Measurements from ENCODE around the gene SLC7A10. TPM values are rescaled to one million over a fixed set of nuclear protein-coding genes. Genes with fewer than 3 reads are reported as not detected.

The SLC7A10 gene
- total and polyA plus RNA-seq, 3 experiments from 2014 or later: not detected

DNA sequence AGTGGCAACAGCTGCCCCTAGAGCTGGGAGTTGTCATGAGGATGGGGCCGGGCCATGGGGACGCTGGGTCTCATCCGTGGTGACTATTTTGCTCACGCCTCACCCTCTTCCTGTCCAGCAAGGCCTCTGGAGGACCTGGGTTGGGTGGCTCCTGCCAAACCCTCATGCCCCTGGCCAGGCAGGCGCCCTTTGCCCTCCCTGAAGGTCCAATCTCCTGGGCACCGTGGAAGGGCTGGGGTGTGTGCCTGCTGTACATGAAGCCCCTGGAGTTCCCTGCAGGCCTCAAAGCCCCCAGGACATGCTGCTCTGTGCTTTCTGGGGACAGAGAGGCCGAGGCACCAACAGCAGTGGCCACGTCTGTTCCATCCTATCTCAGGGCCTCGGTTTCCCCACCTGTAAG, 17.7 kb downstream of the SLC7A10 start:
- Mint-ChIP-seq H3K4me3 (no peak overlapping the region), H3K27me3 (no peaks in the 10 kb centered on the region), H3K27ac (no peak overlapping the region), H3K9me3 (no peaks in the 10 kb centered on the region), H3K4me1 (no peaks in the 10 kb centered on the region), H3K36me3 (no peaks in the 10 kb centered on the region)
- no peak overlapping the region for H3K4me3 ChIP-seq (ENCODE audit: low read length)
- H3K9me3 ChIP-seq (ENCODE audit: low read length): no peaks in the 10 kb centered on the region
- no peaks in the 10 kb centered on the region for H3K36me3 ChIP-seq (ENCODE audit: insufficient read depth, low read length)
- no peaks in the 10 kb centered on the region for H3K27me3 ChIP-seq (ENCODE audit: insufficient read depth, low read length, poor library complexity, severe bottlenecking)
- DNase-seq: no peak
- H3K4me1 ChIP-seq (ENCODE audit: insufficient read depth, low read length): no peaks in the 10 kb centered on the region
- H3K27ac ChIP-seq (ENCODE audit: low read depth, low read length): no peak overlapping the region
- CTCF ChIA-PET: no interaction called here
- POLR2A ChIA-PET: no interaction called here

DNA sequence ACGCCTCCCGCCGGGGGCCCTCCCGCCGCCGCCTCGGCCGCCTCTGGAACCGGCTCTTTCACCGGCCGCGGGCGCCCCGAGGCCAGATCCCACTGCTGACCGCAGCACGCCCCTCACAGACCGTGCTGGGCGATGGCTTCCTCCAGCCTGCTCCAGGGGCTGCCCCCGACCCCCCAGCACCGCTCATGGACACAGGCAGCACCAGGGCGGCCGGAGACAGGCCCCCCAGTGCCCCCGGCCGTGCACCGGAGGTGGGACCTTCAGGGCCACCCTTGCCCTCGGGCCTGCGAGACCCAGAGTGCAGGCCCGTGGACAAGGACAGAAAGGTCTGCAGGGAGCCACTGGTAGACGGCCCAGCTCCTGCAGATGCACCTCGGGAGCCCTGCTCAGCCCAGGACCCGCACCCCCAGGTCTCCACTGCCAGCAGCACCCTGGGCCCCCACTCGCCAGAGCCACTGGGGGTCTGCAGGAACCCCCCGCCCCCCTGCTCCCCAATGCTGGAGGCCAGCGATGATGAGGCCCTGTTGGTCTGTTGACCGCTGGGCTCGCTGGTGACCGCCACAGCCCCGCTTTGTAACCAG, 18.5 kb downstream of the SLC7A10 start:
- CTCF ChIA-PET: no interaction called here
- Mint-ChIP-seq H3K4me3 (no peak overlapping the region), H3K27ac (no peak overlapping the region), H3K36me3 (no peaks in the 10 kb centered on the region), H3K27me3 (no peaks in the 10 kb centered on the region), H3K4me1 (no peaks in the 10 kb centered on the region), H3K9me3 (no peaks in the 10 kb centered on the region)
- no peak for DNase-seq
- H3K9me3 ChIP-seq (ENCODE audit: low read length): no peaks in the 10 kb centered on the region
- H3K27ac ChIP-seq (ENCODE audit: low read depth, low read length): no peak overlapping the region
- no peaks in the 10 kb centered on the region for H3K4me1 ChIP-seq (ENCODE audit: insufficient read depth, low read length)
- H3K27me3 ChIP-seq (ENCODE audit: insufficient read depth, low read length, poor library complexity, severe bottlenecking): no peaks in the 10 kb centered on the region
- H3K36me3 ChIP-seq (ENCODE audit: insufficient read depth, low read length): no peaks in the 10 kb centered on the region
- H3K4me3 ChIP-seq (ENCODE audit: low read length): no peak overlapping the region
- POLR2A ChIA-PET: no interaction called here

DNA sequence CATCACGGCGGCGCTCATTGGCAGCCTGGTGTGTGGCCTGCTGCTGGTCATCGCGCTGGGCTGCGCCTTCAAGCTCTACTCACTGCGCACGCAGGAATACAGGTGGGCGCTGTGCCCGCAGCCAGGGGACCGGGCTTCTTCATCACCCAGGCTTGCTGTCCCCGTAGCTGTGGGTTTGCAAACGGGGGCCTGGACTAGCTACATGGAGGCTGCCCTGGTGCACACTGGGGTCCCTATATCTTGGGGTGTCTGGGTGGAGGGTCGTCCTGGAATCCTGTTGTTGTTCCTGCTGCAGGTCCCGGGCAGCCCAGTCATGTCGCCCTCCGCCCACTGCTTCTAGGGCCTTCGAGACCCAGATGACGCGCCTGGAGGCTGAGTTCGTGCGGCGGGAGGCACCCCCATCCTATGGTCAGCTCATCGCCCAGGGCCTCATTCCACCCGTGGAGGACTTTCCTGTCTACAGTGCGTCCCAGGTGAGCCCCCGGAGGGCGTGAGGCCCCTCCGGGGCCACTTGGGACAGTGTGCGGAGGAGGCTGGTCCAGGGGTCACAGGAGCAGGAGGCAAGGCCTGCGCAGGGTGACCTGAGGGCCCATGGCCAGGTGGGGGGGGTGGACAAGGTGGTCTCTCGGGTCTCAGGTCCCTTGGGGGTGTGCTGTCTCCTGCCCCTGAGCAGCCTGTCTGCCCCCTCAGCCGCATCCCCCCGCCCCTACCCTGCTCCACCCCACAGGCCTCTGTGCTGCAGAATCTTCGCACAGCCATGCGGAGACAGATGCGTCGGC, 19.2 kb downstream of the SLC7A10 start:
- Histone ChIP-seq H3K4me1 (ENCODE audit: insufficient read depth, low read length) (no peaks in the 10 kb centered on the region), H3K4me3 (ENCODE audit: low read length) (no peak overlapping the region), H3K27me3 (ENCODE audit: insufficient read depth, low read length, poor library complexity, severe bottlenecking) (no peaks in the 10 kb centered on the region), H3K36me3 (ENCODE audit: insufficient read depth, low read length) (no peaks in the 10 kb centered on the region), H3K9me3 (ENCODE audit: low read length) (no peaks in the 10 kb centered on the region), H3K27ac (ENCODE audit: low read depth, low read length) (no peak overlapping the region)
- ChIA-PET CTCF (no interaction called here), POLR2A (no interaction called here)
- Mint-ChIP-seq H3K4me3 (no peak overlapping the region), H3K36me3 (no peaks in the 10 kb centered on the region), H3K9me3 (no peaks in the 10 kb centered on the region), H3K27ac (peak overlapping the region in 1 of 8 donors; percentile 72), H3K27me3 (no peaks in the 10 kb centered on the region), H3K4me1 (no peaks in the 10 kb centered on the region)
- no peak for DNase-seq

DNA sequence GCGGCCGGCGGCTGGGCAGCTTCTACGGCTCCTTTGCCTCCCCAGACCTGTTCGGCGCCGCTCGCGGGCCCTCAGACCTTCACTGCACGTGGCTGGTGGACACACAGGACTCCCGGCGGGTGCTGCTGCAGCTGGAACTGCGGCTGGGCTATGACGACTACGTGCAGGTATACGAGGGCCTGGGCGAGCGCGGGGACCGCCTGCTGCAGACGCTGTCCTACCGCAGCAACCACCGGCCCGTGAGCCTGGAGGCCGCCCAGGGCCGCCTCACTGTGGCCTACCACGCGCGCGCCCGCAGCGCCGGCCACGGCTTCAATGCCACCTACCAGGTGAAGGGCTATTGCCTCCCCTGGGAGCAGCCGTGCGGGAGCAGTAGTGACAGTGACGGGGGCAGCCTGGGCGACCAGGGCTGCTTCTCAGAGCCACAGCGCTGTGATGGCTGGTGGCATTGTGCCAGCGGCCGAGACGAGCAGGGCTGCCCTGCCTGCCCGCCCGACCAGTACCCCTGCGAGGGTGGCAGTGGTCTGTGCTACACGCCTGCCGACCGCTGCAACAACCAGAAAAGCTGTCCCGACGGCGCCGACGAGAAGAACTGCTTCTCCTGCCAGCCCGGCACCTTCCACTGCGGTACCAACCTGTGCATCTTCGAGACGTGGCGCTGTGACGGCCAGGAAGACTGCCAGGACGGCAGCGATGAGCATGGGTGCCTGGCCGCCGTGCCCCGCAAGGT, 20.0 kb downstream of the SLC7A10 start:
- H3K9me3 ChIP-seq (ENCODE audit: low read length): no peaks in the 10 kb centered on the region
- no peak overlapping the region for H3K27ac ChIP-seq (ENCODE audit: low read depth, low read length)
- H3K9me3 Mint-ChIP-seq: no peaks in the 10 kb centered on the region
- H3K27ac Mint-ChIP-seq: no peak overlapping the region
- H3K27me3 ChIP-seq (ENCODE audit: insufficient read depth, low read length, poor library complexity, severe bottlenecking): no peaks in the 10 kb centered on the region
- H3K4me3 Mint-ChIP-seq: no peak overlapping the region
- no peaks in the 10 kb centered on the region for H3K36me3 ChIP-seq (ENCODE audit: insufficient read depth, low read length)
- no peaks in the 10 kb centered on the region for H3K36me3 Mint-ChIP-seq
- H3K4me1 ChIP-seq (ENCODE audit: insufficient read depth, low read length): no peaks in the 10 kb centered on the region
- no peak overlapping the region for H3K4me3 ChIP-seq (ENCODE audit: low read length)
- ChIA-PET POLR2A (no interaction called here), CTCF (no interaction called here)
- no peak for DNase-seq
- no peaks in the 10 kb centered on the region for H3K4me1 Mint-ChIP-seq
- H3K27me3 Mint-ChIP-seq: no peaks in the 10 kb centered on the region

DNA sequence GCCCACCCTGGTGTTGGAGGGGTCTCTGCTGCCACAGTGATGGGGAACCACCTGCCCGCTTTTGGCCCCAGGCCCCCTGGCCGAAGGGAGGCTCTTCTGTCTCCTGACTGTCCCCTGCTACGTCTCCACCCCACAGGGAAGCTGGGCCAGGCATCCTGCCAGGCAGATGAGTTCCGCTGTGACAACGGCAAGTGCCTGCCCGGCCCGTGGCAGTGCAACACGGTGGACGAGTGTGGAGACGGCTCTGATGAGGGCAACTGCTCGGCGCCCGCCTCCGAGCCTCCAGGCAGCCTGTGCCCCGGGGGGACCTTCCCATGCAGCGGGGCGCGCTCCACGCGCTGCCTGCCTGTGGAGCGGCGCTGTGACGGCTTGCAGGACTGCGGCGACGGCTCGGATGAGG, 20.5 kb downstream of the SLC7A10 start:
- H3K27me3 ChIP-seq (ENCODE audit: insufficient read depth, low read length, poor library complexity, severe bottlenecking): no peaks in the 10 kb centered on the region
- POLR2A ChIA-PET: no interaction called here
- Mint-ChIP-seq H3K9me3 (no peaks in the 10 kb centered on the region), H3K36me3 (no peaks in the 10 kb centered on the region), H3K4me3 (no peak overlapping the region), H3K4me1 (no peaks in the 10 kb centered on the region), H3K27ac (no peak overlapping the region), H3K27me3 (no peaks in the 10 kb centered on the region)
- no peaks in the 10 kb centered on the region for H3K4me1 ChIP-seq (ENCODE audit: insufficient read depth, low read length)
- no peak for DNase-seq
- no peaks in the 10 kb centered on the region for H3K9me3 ChIP-seq (ENCODE audit: low read length)
- H3K27ac ChIP-seq (ENCODE audit: low read depth, low read length): no peak overlapping the region
- CTCF ChIA-PET: no interaction called here
- H3K36me3 ChIP-seq (ENCODE audit: insufficient read depth, low read length): no peaks in the 10 kb centered on the region
- no peak overlapping the region for H3K4me3 ChIP-seq (ENCODE audit: low read length)

DNA sequence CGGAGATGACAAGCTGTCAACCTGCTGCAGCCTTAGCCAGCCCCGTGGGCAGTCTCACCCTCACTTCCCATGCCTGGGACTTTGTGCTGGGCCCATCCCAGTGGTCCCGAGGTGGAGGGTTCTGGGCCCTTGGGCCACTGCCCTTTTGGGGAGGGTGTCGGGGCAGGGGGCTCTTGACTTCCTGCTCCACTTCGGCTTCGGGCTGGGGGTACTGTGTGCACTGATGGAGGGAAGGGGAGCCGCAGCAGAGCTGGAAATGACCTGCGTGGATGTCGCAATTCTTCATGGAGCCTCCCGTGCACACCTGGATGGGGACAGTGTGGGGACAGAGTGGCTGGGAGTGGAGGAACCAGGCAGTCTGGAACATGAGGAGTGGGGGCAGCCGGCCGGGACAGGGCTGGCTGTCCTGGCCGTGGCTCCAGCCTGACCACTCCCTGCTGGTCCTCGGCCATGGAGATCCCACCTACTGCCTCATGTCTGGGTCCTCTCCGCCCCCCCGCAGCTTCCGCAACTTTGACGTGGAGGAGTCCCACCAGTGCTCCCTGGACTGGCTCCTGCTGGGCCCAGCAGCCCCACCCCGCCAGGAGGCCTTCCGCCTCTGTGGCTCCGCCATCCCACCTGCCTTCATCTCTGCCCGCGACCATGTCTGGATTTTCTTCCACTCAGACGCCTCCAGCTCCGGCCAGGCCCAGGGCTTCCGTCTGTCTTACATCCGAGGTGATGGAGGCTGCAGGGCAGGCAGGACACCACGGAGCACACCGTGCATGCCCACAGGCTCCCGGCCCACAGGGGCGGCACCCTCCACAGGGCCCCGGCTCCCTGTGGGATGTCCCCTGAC, 21.3 kb downstream of the SLC7A10 start:
- H3K36me3 Mint-ChIP-seq: no peaks in the 10 kb centered on the region
- H3K36me3 ChIP-seq (ENCODE audit: insufficient read depth, low read length): no peaks in the 10 kb centered on the region
- H3K27me3 Mint-ChIP-seq: no peaks in the 10 kb centered on the region
- peak in 1 of 5 donors; percentile 32 for DNase-seq
- no peak overlapping the region for H3K4me3 ChIP-seq (ENCODE audit: low read length)
- no peaks in the 10 kb centered on the region for H3K9me3 Mint-ChIP-seq
- H3K9me3 ChIP-seq (ENCODE audit: low read length): no peaks in the 10 kb centered on the region
- ChIA-PET CTCF (no interaction called here), POLR2A (no interaction called here)
- H3K4me1 Mint-ChIP-seq: no peaks in the 10 kb centered on the region
- H3K27ac Mint-ChIP-seq: no peak overlapping the region
- no peak overlapping the region for H3K4me3 Mint-ChIP-seq
- H3K27ac ChIP-seq (ENCODE audit: low read depth, low read length): no peak overlapping the region
- H3K4me1 ChIP-seq (ENCODE audit: insufficient read depth, low read length): no peaks in the 10 kb centered on the region
- H3K27me3 ChIP-seq (ENCODE audit: insufficient read depth, low read length, poor library complexity, severe bottlenecking): no peaks in the 10 kb centered on the region

DNA sequence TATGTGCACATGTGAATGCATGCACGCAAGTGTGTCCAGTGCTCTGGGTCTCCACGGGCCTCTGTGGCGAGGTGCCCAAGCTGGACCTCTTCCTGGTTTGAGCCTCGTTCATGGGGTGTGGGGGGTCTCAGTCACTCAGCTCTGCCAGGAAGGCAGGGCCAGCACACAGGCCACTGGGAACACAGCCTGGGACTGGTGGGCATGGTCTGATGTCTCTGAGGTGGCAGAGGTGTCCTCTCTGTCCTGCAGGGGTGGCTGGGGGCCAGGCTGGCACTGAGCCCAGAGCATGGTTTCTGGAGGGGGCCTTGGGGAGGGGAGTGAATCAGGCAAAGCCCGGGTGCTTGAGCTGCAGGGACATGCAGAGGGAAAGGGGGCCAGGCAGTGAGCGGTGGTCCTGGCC, 22.1 kb downstream of the SLC7A10 start:
- Mint-ChIP-seq H3K36me3 (no peaks in the 10 kb centered on the region), H3K27ac (no peak overlapping the region), H3K9me3 (no peaks in the 10 kb centered on the region), H3K4me3 (no peak overlapping the region), H3K27me3 (peaks cover 0 to 4% of the 10 kb centered on the region in 2 donors), H3K4me1 (no peaks in the 10 kb centered on the region)
- Histone ChIP-seq H3K36me3 (ENCODE audit: insufficient read depth, low read length) (no peaks in the 10 kb centered on the region), H3K9me3 (ENCODE audit: low read length) (no peaks in the 10 kb centered on the region), H3K4me3 (ENCODE audit: low read length) (no peak overlapping the region), H3K4me1 (ENCODE audit: insufficient read depth, low read length) (no peaks in the 10 kb centered on the region), H3K27ac (ENCODE audit: low read depth, low read length) (no peak overlapping the region), H3K27me3 (ENCODE audit: insufficient read depth, low read length, poor library complexity, severe bottlenecking) (no peaks in the 10 kb centered on the region)
- no peak for DNase-seq
- CTCF ChIA-PET: no interaction called here
- POLR2A ChIA-PET: no interaction called here

All from CD8-positive, alpha-beta memory T cell (primary cell).